Measurements from ENCODE around the gene ANKRD35. TPM values are rescaled to one million over a fixed set of nuclear protein-coding genes. Genes with fewer than 3 reads are reported as not detected.
"Not testable (repeated sequence)": the region's sequence is repeated elsewhere in the genome, so short reads cannot be mapped to it uniquely, and the experiment has no call there.

Gene ANKRD35
- total RNA-seq, 1 experiment from 2014 or later, result not detected

- no peaks in the 10 kb centered on the region for H3K9me3 ChIP-seq (replicated peaks)
- peak overlapping the region; percentile 54 for H3K4me3 ChIP-seq
- no peak overlapping the region for H3K27ac ChIP-seq
- H3K36me3 ChIP-seq, result peaks cover 43% of the 10 kb centered on the region
- H3K4me1 ChIP-seq (replicated peaks), result peaks cover 12% of the 10 kb centered on the region
- no peaks in the 10 kb centered on the region for H3K27me3 ChIP-seq (replicated peaks)
- DNase-seq (ENCODE audit: low read depth in 1 of 2, low spot score in 2 of 2), result peak; percentile 16 to 60
Observed at GRCh38 chr1:145858238-145858900, 27.3 kb downstream of the ANKRD35 start.

GRCh38 chr1:145857170-145857569 lies 28.5 kb downstream of the ANKRD35 start:
- Histone ChIP-seq H3K36me3 (peaks cover 55% of the 10 kb centered on the region), H3K27me3 (replicated peaks) (no peaks in the 10 kb centered on the region), H3K4me1 (replicated peaks) (peaks cover 12% of the 10 kb centered on the region), H3K9me3 (replicated peaks) (no peaks in the 10 kb centered on the region), H3K4me3 (no peak overlapping the region), H3K27ac (no peak overlapping the region)
- no peak for DNase-seq (ENCODE audit: low read depth in 1 of 2, low spot score in 2 of 2)

- no peak overlapping the region for H3K4me3 ChIP-seq
- no peak for DNase-seq (ENCODE audit: low read depth in 1 of 2, low spot score in 2 of 2)
- H3K4me1 ChIP-seq (replicated peaks), result peaks cover 12% of the 10 kb centered on the region
- peaks cover 69% of the 10 kb centered on the region for H3K36me3 ChIP-seq
- no peaks in the 10 kb centered on the region for H3K27me3 ChIP-seq (replicated peaks)
- H3K9me3 ChIP-seq (replicated peaks), result no peaks in the 10 kb centered on the region
- no peak overlapping the region for H3K27ac ChIP-seq
Observed at GRCh38 chr1:145855426-145855948, 30.2 kb downstream of the ANKRD35 start.

DNA sequence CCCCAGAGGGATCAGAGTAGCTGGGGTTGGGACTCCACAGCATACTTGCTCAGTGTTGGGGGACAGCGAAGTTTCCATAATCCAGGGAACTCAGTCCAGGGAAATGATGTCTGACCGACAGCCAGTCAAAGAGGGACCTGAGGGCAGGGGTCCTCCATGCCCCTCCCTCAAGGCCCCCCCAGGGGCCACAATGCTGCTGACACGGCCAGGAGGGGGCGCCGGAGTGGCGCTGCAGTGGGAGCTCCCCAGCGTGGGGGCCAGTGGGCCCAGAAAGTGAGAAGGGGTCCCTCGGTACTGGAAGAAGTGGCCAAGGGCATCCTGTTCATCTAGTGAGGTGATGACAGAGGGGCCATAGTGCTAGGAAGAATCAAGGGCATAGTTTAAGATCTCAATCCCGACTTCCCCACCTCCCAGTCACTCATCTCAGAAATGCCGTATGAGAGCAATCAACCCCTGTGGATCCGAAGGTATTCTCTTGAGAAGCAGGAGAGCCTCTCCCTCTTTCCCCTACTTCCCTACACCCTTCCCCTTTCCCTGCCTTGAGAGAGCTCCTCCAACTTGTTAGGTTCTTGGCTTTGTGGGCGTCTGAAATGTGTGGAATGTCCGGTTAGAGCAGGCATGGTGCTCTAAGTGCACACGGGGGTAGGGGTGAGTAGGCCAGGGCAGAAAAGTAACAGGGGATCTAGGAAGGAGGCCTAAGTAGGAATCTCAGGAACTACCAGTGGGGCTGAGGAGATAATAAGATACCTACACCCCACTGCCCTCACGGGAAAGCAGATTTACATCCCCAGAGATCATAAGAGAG lies 36.1 kb downstream of the ANKRD35 start:
- DNase-seq (ENCODE audit: low read depth in 1 of 2, low spot score in 2 of 2), result peak; percentile 61 to 76
- Histone ChIP-seq H3K27me3 (replicated peaks) (no peaks in the 10 kb centered on the region), H3K4me1 (replicated peaks) (peaks cover 29% of the 10 kb centered on the region), H3K36me3 (peaks cover 70% of the 10 kb centered on the region), H3K4me3 (no peak overlapping the region), H3K27ac (peak overlapping the region; percentile 63), H3K9me3 (replicated peaks) (no peaks in the 10 kb centered on the region)

DNA sequence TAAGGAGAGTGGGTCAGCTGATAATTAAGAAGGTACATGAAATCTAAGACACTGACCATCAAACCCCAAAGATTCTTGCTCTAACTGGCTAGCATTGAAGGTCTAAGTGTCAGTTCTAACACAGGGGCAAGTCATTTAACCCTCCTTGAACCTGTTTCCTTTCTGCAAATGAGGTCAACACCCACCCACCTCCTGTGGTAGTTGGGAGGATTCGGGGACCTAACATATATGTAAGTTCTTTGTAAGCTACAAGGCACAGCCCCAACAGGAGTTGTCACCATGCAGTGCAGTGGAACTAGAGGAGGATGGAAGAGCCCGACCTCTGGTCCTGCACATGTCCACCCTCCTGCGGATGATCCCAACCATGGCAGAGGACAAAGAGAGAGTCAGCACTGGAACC lies 37.8 kb downstream of the ANKRD35 start:
- H3K36me3 ChIP-seq, result peaks cover 67% of the 10 kb centered on the region
- peaks cover 29% of the 10 kb centered on the region for H3K4me1 ChIP-seq (replicated peaks)
- no peaks in the 10 kb centered on the region for H3K9me3 ChIP-seq (replicated peaks)
- no peak overlapping the region for H3K27ac ChIP-seq
- no peaks in the 10 kb centered on the region for H3K27me3 ChIP-seq (replicated peaks)
- DNase-seq (ENCODE audit: low read depth in 1 of 2, low spot score in 2 of 2), result no peak
- no peak overlapping the region for H3K4me3 ChIP-seq

- peak in 1 of 2 experiments; percentile 48 for DNase-seq (ENCODE audit: low read depth in 1 of 2, low spot score in 2 of 2)
- Histone ChIP-seq H3K4me3 (peak overlapping the region; percentile 46), H3K36me3 (peaks cover 68% of the 10 kb centered on the region), H3K4me1 (replicated peaks) (peaks cover 29% of the 10 kb centered on the region), H3K27me3 (replicated peaks) (no peaks in the 10 kb centered on the region), H3K9me3 (replicated peaks) (no peaks in the 10 kb centered on the region), H3K27ac (no peak overlapping the region; the same call in 1 of the 2 replicates)
Observed at GRCh38 chr1:145846201-145846612, 39.5 kb downstream of the ANKRD35 start.

GRCh38 chr1:145845514-145846161 lies 40.0 kb downstream of the ANKRD35 start, which contains the start of gene NUDT17:
Gene NUDT17, plus strand, starts transcription at chr1:145845630. Its CDS starts 11 bp downstream, at chr1:145845641.
- peak; percentile 84 to 86 for DNase-seq (ENCODE audit: low read depth in 1 of 2, low spot score in 2 of 2)
- H3K4me1 ChIP-seq (replicated peaks), result peaks cover 29% of the 10 kb centered on the region
- peaks cover 68% of the 10 kb centered on the region for H3K36me3 ChIP-seq
- peak within 1 kb of the TSS; percentile 31 for H3K27ac ChIP-seq
- no peaks in the 10 kb centered on the region for H3K9me3 ChIP-seq (replicated peaks)
- H3K4me3 ChIP-seq, result peak within 1 kb of the TSS; percentile 46
- no peaks in the 10 kb centered on the region for H3K27me3 ChIP-seq (replicated peaks)

DNA sequence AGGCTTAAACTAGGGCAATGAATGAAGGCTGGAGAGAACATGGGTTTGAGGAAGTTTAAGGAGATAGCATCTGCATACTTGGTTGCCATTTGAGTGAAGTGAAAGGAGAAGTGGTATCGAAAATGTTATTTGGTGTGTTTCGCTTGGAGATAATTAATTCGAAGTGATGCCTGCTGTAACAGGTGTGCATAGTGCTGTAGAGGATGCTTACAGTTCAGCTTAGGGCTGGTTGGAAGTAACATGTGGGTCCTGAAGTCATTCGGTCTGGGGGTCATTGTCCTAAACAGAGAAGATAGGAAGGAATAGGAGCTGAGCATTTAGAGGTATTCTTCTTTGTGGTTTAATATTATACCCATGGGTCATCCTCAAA lies 40.5 kb downstream of the ANKRD35 start:
- no peak for DNase-seq (ENCODE audit: low read depth in 1 of 2, low spot score in 2 of 2)
- Histone ChIP-seq H3K27me3 (replicated peaks) (no peaks in the 10 kb centered on the region), H3K27ac (no peak overlapping the region), H3K4me1 (replicated peaks) (peaks cover 25% of the 10 kb centered on the region), H3K36me3 (peaks cover 68% of the 10 kb centered on the region), H3K4me3 (peak overlapping the region; percentile 46), H3K9me3 (replicated peaks) (no peaks in the 10 kb centered on the region)

DNA sequence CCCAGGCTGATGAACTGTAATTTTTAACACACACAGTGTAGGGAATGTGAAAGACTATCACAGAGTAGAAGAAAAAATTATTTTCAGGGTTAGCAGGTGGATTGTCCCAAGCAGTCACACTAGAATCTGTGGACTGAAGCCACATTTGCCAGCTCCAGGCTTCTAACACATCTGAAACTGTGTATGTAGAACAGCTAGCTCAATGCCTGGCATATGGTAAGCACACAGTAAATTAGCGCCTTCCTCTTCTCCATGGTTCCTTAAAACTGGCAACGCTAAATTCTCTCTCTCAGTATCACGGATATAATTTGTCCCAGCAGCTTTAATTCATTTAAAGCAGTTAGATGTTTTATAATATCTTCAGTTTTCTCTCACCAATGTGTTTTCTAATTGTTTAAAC lies 42.6 kb downstream of the ANKRD35 start:
- Histone ChIP-seq H3K27me3 (replicated peaks) (no peaks in the 10 kb centered on the region), H3K4me3 (no peak overlapping the region), H3K9me3 (replicated peaks) (no peaks in the 10 kb centered on the region), H3K4me1 (replicated peaks) (peaks cover 14% of the 10 kb centered on the region), H3K27ac (no peak overlapping the region), H3K36me3 (peaks cover 68% of the 10 kb centered on the region)
- no peak for DNase-seq (ENCODE audit: low read depth in 1 of 2, low spot score in 2 of 2)

GRCh38 chr1:145837656-145838055 lies 48.0 kb downstream of the ANKRD35 start:
- H3K27me3 ChIP-seq (replicated peaks), result no peaks in the 10 kb centered on the region

DNA sequence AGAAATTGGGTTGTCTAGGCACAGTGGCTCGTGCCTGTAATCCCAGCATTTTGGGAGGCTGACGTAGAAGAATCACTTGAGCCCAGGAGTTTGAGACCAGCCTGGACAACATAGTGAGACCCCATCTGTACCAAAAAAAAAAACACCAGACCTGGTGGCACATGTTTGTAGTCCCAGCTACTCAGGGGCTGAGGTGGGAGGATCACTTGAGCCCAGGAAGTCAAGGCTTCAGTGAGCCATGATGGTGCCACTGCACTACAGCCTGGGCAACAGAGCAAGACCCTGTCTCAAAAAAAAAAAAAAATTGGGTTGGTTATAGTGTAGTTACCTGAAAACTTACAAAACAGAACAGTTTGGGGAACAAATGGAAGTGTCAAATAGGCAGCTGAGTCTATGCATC lies 54.9 kb downstream of the ANKRD35 start:
- not testable (repeated sequence) for H3K4me1 ChIP-seq (replicated peaks); H3K27me3 ChIP-seq (replicated peaks); H3K9me3 ChIP-seq (replicated peaks); H3K27ac ChIP-seq; DNase-seq (ENCODE audit: low read depth in 1 of 2, low spot score in 2 of 2); H3K4me3 ChIP-seq
- H3K36me3 ChIP-seq, result peaks cover 98% of the 10 kb centered on the region

More at GRCh38 chr1:145837656-145838055, 48.0 kb downstream of the ANKRD35 start:
- Histone ChIP-seq H3K9me3 (replicated peaks) (no peaks in the 10 kb centered on the region), H3K27ac (no peak overlapping the region), H3K36me3 (peaks cover 97% of the 10 kb centered on the region), H3K4me3 (no peak overlapping the region), H3K4me1 (replicated peaks) (no peaks in the 10 kb centered on the region)
- DNase-seq (ENCODE audit: low read depth in 1 of 2, low spot score in 2 of 2), result no peak

GRCh38 chr1:145828367-145829026 lies 57.2 kb downstream of the ANKRD35 start:
- H3K4me1 ChIP-seq (replicated peaks), result peaks cover 7% of the 10 kb centered on the region
- peaks cover 93% of the 10 kb centered on the region for H3K36me3 ChIP-seq
- no peaks in the 10 kb centered on the region for H3K9me3 ChIP-seq (replicated peaks)
- no peak overlapping the region for H3K27ac ChIP-seq
- no peak overlapping the region for H3K4me3 ChIP-seq
- no peaks in the 10 kb centered on the region for H3K27me3 ChIP-seq (replicated peaks)
- no peak for DNase-seq (ENCODE audit: low read depth in 1 of 2, low spot score in 2 of 2)

- Histone ChIP-seq H3K27ac (no peak overlapping the region), H3K36me3 (peaks cover 88% of the 10 kb centered on the region), H3K4me3 (no peak overlapping the region), H3K9me3 (replicated peaks) (no peaks in the 10 kb centered on the region), H3K4me1 (replicated peaks) (peaks cover 7% of the 10 kb centered on the region), H3K27me3 (replicated peaks) (no peaks in the 10 kb centered on the region)
- DNase-seq (ENCODE audit: low read depth in 1 of 2, low spot score in 2 of 2), result no peak
Observed at GRCh38 chr1:145827966-145828365, 57.7 kb downstream of the ANKRD35 start.
